Heart left ventricle (tissue), 16 donors: Measurements from ENCODE around the gene FAM53B. TPM values are rescaled to one million over a fixed set of nuclear protein-coding genes. Genes with fewer than 3 reads are reported as not detected.
A peak's percentile ranks its signal among the peaks of the same experiment; 100 is the strongest.
"Not testable (repeated sequence)": the region's sequence is repeated elsewhere in the genome, so short reads cannot be mapped to it uniquely, and the experiment has no call there.

Source experiments
- ATAC-seq, 4 donors: fragments of 200-7000 bp; cut with Tn5 transposase; one replicate each; pipeline ENCODE4 v1.9.1; 2020 to 2022; ENCODE audit warnings: moderate library complexity in 4 of 4, mild to moderate bottlenecking in 3 of 4, moderate number of reproducible peaks in 1 of 4
- DNase-seq, 5 donors: peaks; one replicate each; pipeline ENCODE4 v3.0.0-alpha.2; 2020
- H3K27ac ChIP-seq, 12 donors: fragments of 200-600 bp; sonication (generic) in 4 of 12; one replicate each; pipeline versions ENCODE4 v1.5.0 to v1.8.0; 2016 to 2022; ENCODE audit warnings: mild to moderate bottlenecking in 2 of 12
- H3K27me3 ChIP-seq, 9 donors: fragments of 200-600 bp; sonication (generic) in 2 of 9; one replicate each; pipeline versions ENCODE4 v1.5.1 to v1.8.0; 2016 to 2022; ENCODE audit warnings: mild to moderate bottlenecking in 3 of 9
- H3K36me3 ChIP-seq, 9 donors: fragments of 200-600 bp; sonication (generic) in 2 of 9; one replicate each; pipeline versions ENCODE4 v1.5.0 to v1.8.0; 2018 to 2022; ENCODE audit warnings: mild to moderate bottlenecking in 2 of 9
- H3K4me1 ChIP-seq, 12 donors: fragments of 200-600 bp; sonication (generic) in 4 of 12; one replicate each; pipeline versions ENCODE4 v1.5.0 to v1.8.0; 2016 to 2022; ENCODE audit warnings: mild to moderate bottlenecking in 3 of 12
- H3K4me3 ChIP-seq, 12 donors: fragments of 200-600 bp; sonication (generic) in 4 of 12; one replicate each; pipeline versions ENCODE4 v1.5.0 to v1.8.0; 2017 to 2022; ENCODE audit warnings: mild to moderate bottlenecking in 9 of 12, moderate library complexity in 4 of 12
- H3K9me3 ChIP-seq, 12 donors: fragments of 200-600 bp; sonication (generic) in 4 of 12; one replicate each; pipeline versions ENCODE4 v1.5.0 to v1.8.0; 2016 to 2022; ENCODE audit warnings: mild to moderate bottlenecking in 1 of 12
- CTCF ChIP-seq, 12 donors: fragments of 200-600 bp; sonication (generic) in 4 of 12; IDR thresholded peaks; one replicate each; pipeline versions ENCODE4 v1.5.0 to v1.8.0; 2018 to 2022; ENCODE audit warnings: antibody characterized with exemption in 12 of 12, mild to moderate bottlenecking in 5 of 12
- POLR2A ChIP-seq, 2 donors: fragments of 450-650 bp; IDR thresholded peaks; one replicate each; pipeline ENCODE4 v1.6.1; 2017; ENCODE audit warnings: antibody characterized with exemption in 2 of 2, mild to moderate bottlenecking in 2 of 2, moderate library complexity in 2 of 2
- WGBS, 4 donors: extraction: QIAGEN DNeasy Blood & Tissue Kit in 2 of 4; methylation state at CpG; one replicate each; pipeline versions ENCODE4 v1.1.5 to v1.1.7; 2013 to 2018; 5-methylcytosine and 5-hydroxymethylcytosine counted together
- intact Hi-C, 10 donors: fragments of 100-400 bp; cut with DNase I; formaldehyde crosslinking; loops; one replicate each; pipeline versions ENCODE4 v1.11.1 to v1.14.2; 2022
- polyA plus RNA-seq, 2 donors: library from polyadenylated mRNA; stranded (reverse); fragments of 200-250 nt; gene quantifications; one replicate each; pipeline ENCODE4 v1.2.3, GENCODE V29; 2013
- total RNA-seq, 9 donors: library from RNA; depleted of rRNA in 2 of 9; stranded (reverse); fragments of >200 nt in 2 of 9; fragmentation: NEBNext Ultra II Directional in 3 of 9; extraction: Animal tissue kit (Norgen Biotek cat#: 25700) in 3 of 9; gene quantifications; one replicate each; pipeline versions ENCODE4 v1.1.0 to v1.2.4, GENCODE V29; 2016 to 2023
- donor health status: ischemic (EF 13 %, LVEDD 7.1; RV severe dilation, severe dysfunction).
- donor health status: healthy with polysubstance abuse.
- donor health status: DM: no; HTN: yes; CAD: no.
- donor health status: DM: no; HTN: no; CAD: no.
- donor health status: ischemic (EF 25% LVEDD 6.9; RV normal size, moderate dysfunction).
- donor health status: ischemic (EF 25% LVEDD 5.7; RV mildly dilated, moderate dysfunction).
- donor health status: healthy.
- donor health status: DM: yes; HTN: yes; CAD: no.
- donor health status: ischemic (EF 35%, LVEDD 5.7; RV mildly dilated, moderate dysfunction).
- donor health status: nonischemic (EF 11% LVEDD 7.7; RV severe dilation, severe dysfunction).
- donor health status: DM: yes; HTN: yes; CAD: no.
- donor health status: PGD.
- donor health status: ischemic (EF 29% LVEDD 5.4; RV normal size, mild dysfunction).
- donor health status: nonischemic (EF 23%, LVEDD 6.1; RV moderate dilation, normal function).

Gene FAM53B
- total and polyA plus RNA-seq, 11 donors, result 23.7 to 57.7 (median 35.5) TPM

DNA sequence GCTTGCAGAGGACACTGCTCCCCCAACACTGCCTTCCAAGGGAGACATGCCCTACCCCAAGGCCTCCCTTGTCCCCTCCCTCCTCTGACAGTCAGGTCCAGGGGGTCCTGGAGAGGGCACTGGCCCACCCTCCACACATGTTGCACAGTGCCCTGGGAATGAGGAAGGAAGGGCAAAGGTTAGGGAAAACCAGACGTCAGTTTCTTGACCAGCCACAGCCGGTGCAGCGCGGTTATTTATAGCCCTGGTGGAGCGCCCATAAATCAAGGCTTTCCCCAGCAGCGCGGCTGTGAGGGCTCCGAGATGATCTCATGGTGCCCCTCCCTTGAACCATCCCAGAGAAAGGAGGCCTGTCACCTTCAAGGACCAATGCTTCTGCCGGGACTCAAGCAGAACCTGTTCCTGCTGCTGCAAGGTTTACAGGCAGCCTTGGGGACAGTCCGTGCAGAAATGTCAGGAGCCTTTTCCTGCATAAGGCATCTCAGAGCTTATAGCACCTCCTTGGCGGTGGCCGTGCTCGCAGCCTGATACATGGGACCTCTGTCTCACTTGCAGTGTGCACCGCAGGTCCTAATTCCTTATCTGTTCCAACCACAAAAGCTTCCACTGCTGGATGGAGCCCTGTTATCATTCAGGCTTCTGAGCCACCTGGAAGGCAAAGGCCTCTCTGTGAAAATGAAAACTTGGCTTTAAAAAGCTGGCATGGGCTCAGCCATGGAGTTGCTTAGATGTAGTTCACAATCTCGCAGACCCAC lies 155.3 kb downstream of the FAM53B start:
- WGBS, 4 donors, result 21 to 36% (median 28%) methylated on average over 14 to 15 of the region's 15 CpGs

GRCh38 chr10:124588341-124588735 lies 155.8 kb downstream of the FAM53B start:
- H3K9me3 ChIP-seq, intact Hi-C loops, H3K4me3 ChIP-seq, ATAC-seq, H3K27me3 ChIP-seq, H3K36me3 ChIP-seq: not testable (repeated sequence)
- peak overlapping the region in 7 of 12 donors; percentile 7 to 75 (median 41) for H3K27ac ChIP-seq
- DNase-seq, result peak in 2 of 5 donors; percentile 14 to 18
- peaks cover 0 to 22% (median 12%) of the 10 kb centered on the region in 12 donors for H3K4me1 ChIP-seq
- 86 to 93% (median 92%) methylated on average over 6 of the region's 6 CpGs for WGBS, 4 donors

More for the DNA sequence above, 155.3 kb downstream of the FAM53B start:
- Histone ChIP-seq H3K4me3 (peak overlapping the region in 1 of 12 donors; percentile 4), H3K27me3 (no peaks in the 10 kb centered on the region), H3K36me3 (no peaks in the 10 kb centered on the region), H3K4me1 (peaks cover 0 to 22% (median 12%) of the 10 kb centered on the region in 12 donors), H3K9me3 (peaks cover 0 to 5% (median 0%) of the 10 kb centered on the region in 12 donors), H3K27ac (peak overlapping the region in 7 of 12 donors; percentile 7 to 75 (median 41))
- ATAC-seq (peak; percentile 79 to 91 (median 88)), DNase-seq (peak; percentile 53 to 77 (median 74))
- TF ChIP-seq CTCF (IDR thresholded peaks at IDR 0.05) (no peak), POLR2A (IDR thresholded peaks at IDR 0.05) (no peak)
- intact Hi-C loops, result no loop called here

- ATAC-seq, result no peak
- Histone ChIP-seq H3K4me1 (peaks cover 0 to 22% (median 12%) of the 10 kb centered on the region in 12 donors), H3K27ac (peak overlapping the region in 1 of 12 donors; percentile 41), H3K27me3 (no peaks in the 10 kb centered on the region), H3K4me3 (no peak overlapping the region), H3K36me3 (no peaks in the 10 kb centered on the region), H3K9me3 (peaks cover 0 to 5% (median 0%) of the 10 kb centered on the region in 12 donors)
- intact Hi-C loops, result no loop called here
- DNase-seq, result peak in 2 of 5 donors; percentile 14 to 31
- TF ChIP-seq POLR2A (IDR thresholded peaks at IDR 0.05), result no peak
- TF ChIP-seq CTCF (IDR thresholded peaks at IDR 0.05), result no peak
- 94 to 97% (median 95%) methylated on average over 11 of the region's 11 CpGs for whole genome bisulfite sequencing, 4 donors
These were observed 156.4 kb downstream of the FAM53B start for GRCh38 chr10:124587811-124588211.

- DNase-seq (peak in 1 of 5 donors; percentile 5), ATAC-seq (no peak)
- H3K4me3 ChIP-seq, result no peak overlapping the region
- TF ChIP-seq POLR2A (IDR thresholded peaks at IDR 0.05) (no peak), CTCF (IDR thresholded peaks at IDR 0.05) (no peak)
- 96 to 100% (median 97%) methylated on average over 3 of the region's 3 CpGs for WGBS, 4 donors
- peaks cover 0 to 3% (median 0%) of the 10 kb centered on the region in 12 donors for H3K9me3 ChIP-seq
- H3K27me3 ChIP-seq, result no peaks in the 10 kb centered on the region
- H3K4me1 ChIP-seq, result peaks cover 0 to 22% (median 12%) of the 10 kb centered on the region in 12 donors
- no peaks in the 10 kb centered on the region for H3K36me3 ChIP-seq
- intact Hi-C loops, result no loop called here
- H3K27ac ChIP-seq, result no peak overlapping the region
These were observed 158.0 kb downstream of the FAM53B start for GRCh38 chr10:124586142-124586541.
